ENCODE measurements around the gene NOMO2. TPM values are rescaled to one million over a fixed set of nuclear protein-coding genes. Genes with fewer than 3 reads are reported as not detected.
"Not testable (repeated sequence)": the region's sequence is repeated elsewhere in the genome, so short reads cannot be mapped to it uniquely, and the experiment has no call there.

Gene NOMO2

DNA sequence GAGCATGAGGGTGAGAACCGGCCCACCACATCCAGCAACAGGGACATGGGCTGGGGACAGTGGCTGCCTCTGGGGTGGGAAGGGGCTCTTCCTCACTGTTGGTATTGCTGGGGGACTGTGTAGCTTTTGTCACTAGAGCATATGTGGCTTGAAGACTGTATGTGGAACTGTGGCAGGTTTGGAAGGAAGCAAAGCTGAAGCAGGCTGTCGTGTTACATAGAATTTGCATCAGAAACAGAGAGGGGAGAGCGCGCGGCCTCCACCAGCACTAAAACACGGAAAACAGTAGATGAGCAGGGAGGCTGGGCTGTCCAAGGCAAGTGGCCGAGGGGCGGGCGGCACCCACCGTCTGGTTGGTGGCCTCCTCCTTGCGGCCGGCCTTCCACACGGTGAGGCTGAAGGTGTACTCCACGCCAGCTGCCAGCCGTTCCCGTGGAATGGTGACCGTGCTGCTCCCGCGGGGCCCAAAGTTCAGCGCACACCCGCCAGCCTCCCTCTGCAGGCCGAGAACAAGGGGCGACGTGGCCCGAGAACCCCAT, 177.7 kb downstream of the NOMO2 start:
- H3K4me2 ChIP-seq (ENCODE audit: low read length); H3K27me3 ChIP-seq (ENCODE audit: control insufficient read depth, insufficient read depth, low read length); H3K36me3 ChIP-seq (ENCODE audit: insufficient read depth, low read length); H3K9ac ChIP-seq (ENCODE audit: low read depth, low read length); H3K4me3 ChIP-seq (ENCODE audit: low read length); H3K4me1 ChIP-seq (ENCODE audit: control insufficient read depth, insufficient read depth, low read length); H3K9me3 ChIP-seq (replicated peaks; ENCODE audit: low read length): not testable (repeated sequence)

DNA sequence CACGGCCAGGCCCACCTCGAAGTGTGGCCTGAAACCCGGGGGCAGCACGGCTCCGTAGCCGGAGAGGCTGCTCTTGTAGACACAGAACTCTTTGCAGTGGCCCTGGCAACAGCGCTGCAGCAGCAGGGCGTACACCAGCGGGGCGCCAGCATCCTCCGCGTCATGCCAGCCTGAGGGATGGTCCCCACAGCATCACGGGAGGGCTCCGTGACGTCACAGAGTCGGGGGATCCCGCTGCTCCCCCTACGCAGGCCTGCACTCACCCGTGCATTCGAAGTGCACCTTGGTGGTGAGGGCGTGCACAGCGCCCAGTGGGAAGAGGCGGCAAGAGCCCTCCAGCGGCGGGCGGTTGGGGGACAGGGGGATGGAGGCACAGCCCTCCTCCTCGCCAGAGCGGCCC, 179.2 kb downstream of the NOMO2 start:
- not testable (repeated sequence) for H3K4me2 ChIP-seq (ENCODE audit: low read length); H3K27me3 ChIP-seq (ENCODE audit: control insufficient read depth, insufficient read depth, low read length); H3K4me3 ChIP-seq (ENCODE audit: low read length); H3K36me3 ChIP-seq (ENCODE audit: insufficient read depth, low read length); H3K9me3 ChIP-seq (replicated peaks; ENCODE audit: low read length); H3K9ac ChIP-seq (ENCODE audit: low read depth, low read length); H3K4me1 ChIP-seq (ENCODE audit: control insufficient read depth, insufficient read depth, low read length)

Small RNA genes within 50 kb of the gene (small RNA-seq; reads per million reads assigned to genes)
- gene MIR3179-3: not detected
- not detected for gene MIR3179-4
- gene MIR3180-3: not detected
- not detected for gene MIR3670-3
- gene MIR3670-4: not detected
- not detected for gene MIR6770-3
- not detected for gene RF00019
